Heart left ventricle (tissue), 16 donors: ENCODE results near the gene NDST3. TPM values are rescaled to one million over a fixed set of nuclear protein-coding genes. Genes with fewer than 3 reads are reported as not detected.

ENCODE experiments used
- ATAC-seq, 4 donors: fragments of 200-7000 bp; cut with Tn5 transposase; one replicate each; pipeline ENCODE4 v1.9.1; 2020 to 2022; ENCODE audit warnings: moderate library complexity in 4 of 4, mild to moderate bottlenecking in 3 of 4, moderate number of reproducible peaks in 1 of 4
- DNase-seq, 5 donors: peaks; one replicate each; pipeline ENCODE4 v3.0.0-alpha.2; 2020
- H3K27ac ChIP-seq, 12 donors: fragments of 200-600 bp; sonication (generic) in 4 of 12; one replicate each; pipeline versions ENCODE4 v1.5.0 to v1.8.0; 2016 to 2022; ENCODE audit warnings: mild to moderate bottlenecking in 2 of 12
- H3K27me3 ChIP-seq, 9 donors: fragments of 200-600 bp; sonication (generic) in 2 of 9; one replicate each; pipeline versions ENCODE4 v1.5.1 to v1.8.0; 2016 to 2022; ENCODE audit warnings: mild to moderate bottlenecking in 3 of 9
- H3K36me3 ChIP-seq, 9 donors: fragments of 200-600 bp; sonication (generic) in 2 of 9; one replicate each; pipeline versions ENCODE4 v1.5.0 to v1.8.0; 2018 to 2022; ENCODE audit warnings: mild to moderate bottlenecking in 2 of 9
- H3K4me1 ChIP-seq, 12 donors: fragments of 200-600 bp; sonication (generic) in 4 of 12; one replicate each; pipeline versions ENCODE4 v1.5.0 to v1.8.0; 2016 to 2022; ENCODE audit warnings: mild to moderate bottlenecking in 3 of 12
- H3K4me3 ChIP-seq, 12 donors: fragments of 200-600 bp; sonication (generic) in 4 of 12; one replicate each; pipeline versions ENCODE4 v1.5.0 to v1.8.0; 2017 to 2022; ENCODE audit warnings: mild to moderate bottlenecking in 9 of 12, moderate library complexity in 4 of 12
- H3K9me3 ChIP-seq, 12 donors: fragments of 200-600 bp; sonication (generic) in 4 of 12; one replicate each; pipeline versions ENCODE4 v1.5.0 to v1.8.0; 2016 to 2022; ENCODE audit warnings: mild to moderate bottlenecking in 1 of 12
- CTCF ChIP-seq, 12 donors: fragments of 200-600 bp; sonication (generic) in 4 of 12; IDR thresholded peaks; one replicate each; pipeline versions ENCODE4 v1.5.0 to v1.8.0; 2018 to 2022; ENCODE audit warnings: antibody characterized with exemption in 12 of 12, mild to moderate bottlenecking in 5 of 12
- POLR2A ChIP-seq, 2 donors: fragments of 450-650 bp; IDR thresholded peaks; one replicate each; pipeline ENCODE4 v1.6.1; 2017; ENCODE audit warnings: antibody characterized with exemption in 2 of 2, mild to moderate bottlenecking in 2 of 2, moderate library complexity in 2 of 2
- WGBS, 4 donors: extraction: QIAGEN DNeasy Blood & Tissue Kit in 2 of 4; methylation state at CpG; one replicate each; pipeline versions ENCODE4 v1.1.5 to v1.1.7; 2013 to 2018; 5-methylcytosine and 5-hydroxymethylcytosine counted together
- intact Hi-C, 10 donors: fragments of 100-400 bp; cut with DNase I; formaldehyde crosslinking; loops; one replicate each; pipeline versions ENCODE4 v1.11.1 to v1.14.2; 2022
- polyA plus RNA-seq, 2 donors: library from polyadenylated mRNA; stranded (reverse); fragments of 200-250 nt; gene quantifications; one replicate each; pipeline ENCODE4 v1.2.3, GENCODE V29; 2013
- total RNA-seq, 9 donors: library from RNA; depleted of rRNA in 2 of 9; stranded (reverse); fragments of >200 nt in 2 of 9; fragmentation: NEBNext Ultra II Directional in 3 of 9; extraction: Animal tissue kit (Norgen Biotek cat#: 25700) in 3 of 9; gene quantifications; one replicate each; pipeline versions ENCODE4 v1.1.0 to v1.2.4, GENCODE V29; 2016 to 2023
- donor health status: ischemic (EF 13 %, LVEDD 7.1; RV severe dilation, severe dysfunction).
- donor health status: healthy with polysubstance abuse.
- donor health status: DM: no; HTN: yes; CAD: no.
- donor health status: DM: no; HTN: no; CAD: no.
- donor health status: ischemic (EF 25% LVEDD 6.9; RV normal size, moderate dysfunction).
- donor health status: ischemic (EF 25% LVEDD 5.7; RV mildly dilated, moderate dysfunction).
- donor health status: healthy.
- donor health status: DM: yes; HTN: yes; CAD: no.
- donor health status: ischemic (EF 35%, LVEDD 5.7; RV mildly dilated, moderate dysfunction).
- donor health status: nonischemic (EF 11% LVEDD 7.7; RV severe dilation, severe dysfunction).
- donor health status: DM: yes; HTN: yes; CAD: no.
- donor health status: PGD.
- donor health status: ischemic (EF 29% LVEDD 5.4; RV normal size, mild dysfunction).
- donor health status: nonischemic (EF 23%, LVEDD 6.1; RV moderate dilation, normal function).

NDST3 gene
- total and polyA plus RNA-seq, 11 donors = 0.29 TPM; not detected in 10

DNA sequence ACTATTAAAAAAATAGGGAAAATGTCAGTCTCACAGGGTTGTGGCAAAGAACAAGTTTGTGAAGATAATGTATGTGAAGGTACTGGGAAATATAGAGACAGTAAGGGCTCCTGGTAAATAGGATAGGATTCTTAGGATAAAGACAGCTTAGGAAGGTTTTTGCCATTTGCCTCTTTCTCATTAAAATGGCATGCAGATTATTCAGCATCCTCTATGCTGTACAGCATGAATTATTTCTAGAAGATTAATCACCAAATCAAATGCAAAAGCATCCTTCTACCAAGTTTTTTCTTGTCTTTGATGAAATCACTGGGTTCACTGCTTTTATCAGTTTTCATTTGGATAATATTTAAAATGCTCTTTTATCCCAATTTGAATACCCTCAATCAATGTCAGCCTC, 142.8 kb downstream of the NDST3 start:
- Histone ChIP-seq H3K9me3 (no peaks in the 10 kb centered on the region), H3K4me1 (no peaks in the 10 kb centered on the region), H3K4me3 (no peak overlapping the region), H3K36me3 (no peaks in the 10 kb centered on the region), H3K27me3 (peaks cover 0 to 4% (median 0%) of the 10 kb centered on the region in 9 donors), H3K27ac (no peak overlapping the region)
- ATAC-seq = no peak
- no peak for DNase-seq
- TF ChIP-seq POLR2A (IDR thresholded peaks at IDR 0.05) (no peak), CTCF (IDR thresholded peaks at IDR 0.05) (no peak)
- intact Hi-C loops = no loop called here

DNA sequence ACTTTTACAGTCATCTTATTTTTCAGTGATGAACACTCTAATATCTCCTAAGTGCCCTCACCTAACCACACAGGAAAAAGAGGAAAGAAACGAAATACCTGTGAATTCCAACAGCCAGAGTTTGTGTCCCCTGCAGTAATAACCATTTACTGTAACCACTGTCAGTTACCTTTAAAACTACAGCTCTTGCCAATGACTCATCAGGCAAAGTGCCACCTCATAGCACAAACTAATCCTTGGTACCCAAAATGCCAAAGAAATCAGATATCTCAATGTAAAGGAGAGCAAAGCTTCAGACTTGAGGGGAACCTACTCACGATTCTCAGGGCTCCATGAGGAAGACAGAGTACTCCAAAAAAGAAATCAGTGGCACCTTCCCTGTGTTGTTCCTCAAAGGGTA, 146.5 kb downstream of the NDST3 start:
- peaks cover 0 to 2% (median 0%) of the 10 kb centered on the region in 9 donors for H3K27me3 ChIP-seq
- ATAC-seq = no peak
- H3K4me3 ChIP-seq = no peak overlapping the region
- H3K9me3 ChIP-seq = no peaks in the 10 kb centered on the region
- H3K27ac ChIP-seq = no peak overlapping the region
- H3K4me1 ChIP-seq = no peaks in the 10 kb centered on the region
- H3K36me3 ChIP-seq = no peaks in the 10 kb centered on the region
- DNase-seq = no peak
- 71 to 86% (median 73%) methylated on average over 2 of the region's 2 CpGs for WGBS, 4 donors
- TF ChIP-seq POLR2A (IDR thresholded peaks at IDR 0.05) = no peak
- no peak for TF ChIP-seq CTCF (IDR thresholded peaks at IDR 0.05)
- intact Hi-C loops = no loop called here

DNA sequence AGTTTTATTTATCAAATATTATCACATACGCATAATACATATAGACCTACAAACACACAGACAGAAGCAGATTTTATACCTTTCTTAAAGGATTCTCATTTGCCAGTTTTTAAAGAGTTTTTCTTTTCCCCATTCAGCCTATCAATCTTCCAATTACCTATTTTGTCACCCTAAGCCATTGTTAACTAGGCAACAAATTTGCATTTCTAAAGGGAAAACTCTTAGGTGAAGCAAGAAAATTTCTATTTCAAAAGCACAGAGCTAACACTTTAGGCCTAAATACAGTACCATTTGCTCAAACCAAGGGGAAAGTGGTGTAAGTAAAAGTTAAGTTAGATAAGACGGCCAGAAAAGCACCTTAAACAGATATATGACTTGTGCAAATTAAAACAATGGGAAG, 156.6 kb downstream of the NDST3 start:
- no peak for DNase-seq
- intact Hi-C loops = no loop called here
- TF ChIP-seq CTCF (IDR thresholded peaks at IDR 0.05) = no peak
- no peak for TF ChIP-seq POLR2A (IDR thresholded peaks at IDR 0.05)
- Histone ChIP-seq H3K27me3 (no peaks in the 10 kb centered on the region), H3K4me1 (no peaks in the 10 kb centered on the region), H3K27ac (no peak overlapping the region), H3K9me3 (peaks cover 0 to 9% (median 0%) of the 10 kb centered on the region in 12 donors), H3K4me3 (no peak overlapping the region), H3K36me3 (no peaks in the 10 kb centered on the region)
- 76 to 85% (median 79%) methylated on average over 2 of the region's 2 CpGs for WGBS, 4 donors
- no peak for ATAC-seq

- Histone ChIP-seq H3K4me1 (no peaks in the 10 kb centered on the region), H3K27ac (no peak overlapping the region), H3K4me3 (no peak overlapping the region), H3K27me3 (no peaks in the 10 kb centered on the region), H3K9me3 (peaks cover 0 to 9% (median 0%) of the 10 kb centered on the region in 12 donors), H3K36me3 (no peaks in the 10 kb centered on the region)
- WGBS, 4 donors = 75 to 82% (median 77%) methylated on average over 5 to 6 of the region's 6 CpGs
- DNase-seq (no peak), ATAC-seq (no peak)
- no peak for TF ChIP-seq POLR2A (IDR thresholded peaks at IDR 0.05)
- no peak for TF ChIP-seq CTCF (IDR thresholded peaks at IDR 0.05)
- intact Hi-C loops = no loop called here
These were observed 159.1 kb downstream of the NDST3 start for GRCh38 chr4:118193421-118193820.
